Liver (tissue), 9 donors: Measurements from ENCODE around the gene PIEZO2. TPM values are rescaled to one million over a fixed set of nuclear protein-coding genes. Genes with fewer than 3 reads are reported as not detected.

Source experiments
- DNase-seq: peaks from one replicate; pipeline ENCODE4 v3.0.0-alpha.2; 2017; ENCODE audit warnings: low spot score
- H3K27ac ChIP-seq, 2 donors: one replicate each; pipeline ENCODE4 v1.7.0; 2013; ENCODE audit warnings: inconsistent platforms in 2 of 2, low read length in 2 of 2, control low read depth in 1 of 2, low read depth in 1 of 2, mild to moderate bottlenecking in 1 of 2
- H3K27me3 ChIP-seq, 4 donors: one replicate each; pipeline versions ENCODE4 v1.6.1 to v1.7.0; 2013; ENCODE audit warnings: low read length in 3 of 4, inconsistent platforms in 1 of 4, mild to moderate bottlenecking in 1 of 4, moderate library complexity in 1 of 4; ENCODE audit not compliant: control insufficient read depth in 4 of 4, insufficient read depth in 4 of 4
- H3K36me3 ChIP-seq, 4 donors: one replicate each; pipeline versions ENCODE4 v1.6.1 to v1.7.0; 2013; ENCODE audit warnings: low read length in 3 of 4, mild to moderate bottlenecking in 3 of 4, low read depth in 1 of 4, moderate library complexity in 1 of 4; ENCODE audit not compliant: control insufficient read depth in 4 of 4, insufficient read depth in 3 of 4
- H3K4me1 ChIP-seq, 4 donors: one replicate each; pipeline versions ENCODE4 v1.6.1 to v1.7.0; 2013; ENCODE audit warnings: low read length in 3 of 4, mild to moderate bottlenecking in 3 of 4, moderate library complexity in 1 of 4; ENCODE audit not compliant: control insufficient read depth in 4 of 4, insufficient read depth in 4 of 4
- H3K4me3 ChIP-seq, 3 donors: one replicate each; pipeline versions ENCODE4 v1.6.1 to v1.7.0; 2013; ENCODE audit warnings: low read length in 3 of 3, control low read depth in 1 of 3, low read depth in 1 of 3, mild to moderate bottlenecking in 1 of 3
- H3K9ac ChIP-seq, 2 donors: one replicate each; pipeline ENCODE4 v1.7.0; 2013; ENCODE audit warnings: low read length in 2 of 2, mild to moderate bottlenecking in 2 of 2, moderate library complexity in 2 of 2, control low read depth in 1 of 2, low read depth in 1 of 2
- H3K9me3 ChIP-seq, 4 donors: one replicate each; pipeline versions ENCODE4 v1.6.1 to v1.7.0; 2013; ENCODE audit warnings: low read length in 3 of 4; ENCODE audit not compliant: control insufficient read depth in 4 of 4
- CTCF ChIP-seq: fragments of 150-350 bp; IDR thresholded peaks from 2 replicates; pipeline ENCODE4 v1.5.1; 2017; ENCODE audit warnings: improper control_type of control experiment, low read depth, low read length; ENCODE audit not compliant: missing input control
- EGR1 ChIP-seq, 2 donors: IDR thresholded peaks; 2 replicates each; pipeline ENCODE4 v1.6.1; 2016 to 2018; ENCODE audit warnings: antibody characterized with exemption in 2 of 2, low read depth in 2 of 2
- FOXA1 ChIP-seq: IDR thresholded peaks from 2 replicates; pipeline ENCODE4 v1.6.1; 2016; ENCODE audit warnings: antibody characterized with exemption
- GABPA ChIP-seq, 2 donors: IDR thresholded peaks in 1 of 2; conservative IDR thresholded peaks in 1 of 2; 2 replicates each; pipeline ENCODE4 v1.6.1; 2016; ENCODE audit warnings: antibody characterized with exemption in 2 of 2, mild to moderate bottlenecking in 1 of 2, moderate library complexity in 1 of 2
- HNF4A ChIP-seq, 2 donors: conservative IDR thresholded peaks; 2 replicates each; pipeline ENCODE4 v1.6.1; 2016; ENCODE audit warnings: antibody characterized with exemption in 2 of 2, mild to moderate bottlenecking in 2 of 2
- HNF4G ChIP-seq: IDR thresholded peaks from 2 replicates; pipeline ENCODE4 v1.6.1; 2016; ENCODE audit warnings: antibody characterized with exemption
- JUND ChIP-seq, 2 donors: IDR thresholded peaks; 2 replicates each; pipeline ENCODE4 v1.6.1; 2016; ENCODE audit warnings: antibody characterized with exemption in 2 of 2
- NR2F2 ChIP-seq: IDR thresholded peaks from 2 replicates; pipeline ENCODE4 v1.6.1; 2016; ENCODE audit warnings: antibody characterized with exemption
- RAD21 ChIP-seq, 2 donors: IDR thresholded peaks; 2 replicates each; pipeline ENCODE4 v1.6.1; 2016; ENCODE audit warnings: antibody characterized with exemption in 2 of 2, mild to moderate bottlenecking in 2 of 2
- REST ChIP-seq: IDR thresholded peaks from 2 replicates; pipeline ENCODE4 v1.6.1; 2016; ENCODE audit warnings: antibody characterized with exemption, mild to moderate bottlenecking
- RXRA ChIP-seq, 2 donors: IDR thresholded peaks; 2 replicates each; pipeline ENCODE4 v1.6.1; 2017 to 2018; ENCODE audit warnings: antibody characterized with exemption in 2 of 2, mild to moderate bottlenecking in 1 of 2
- SP1 ChIP-seq: IDR thresholded peaks from 2 replicates; pipeline ENCODE4 v1.6.1; 2018; ENCODE audit warnings: antibody characterized with exemption, mild to moderate bottlenecking
- TAF1 ChIP-seq: conservative IDR thresholded peaks from 2 replicates; pipeline ENCODE4 v1.6.1; 2016; ENCODE audit warnings: antibody characterized with exemption, mild to moderate bottlenecking
- YY1 ChIP-seq: IDR thresholded peaks from 2 replicates; pipeline ENCODE4 v1.6.1; 2016; ENCODE audit warnings: antibody characterized with exemption, mild to moderate bottlenecking
- WGBS: extraction: QIAGEN DNeasy Blood & Tissue Kit; methylation state at CpG from one replicate; pipeline ENCODE4 v1.1.7; 2013; 5-methylcytosine and 5-hydroxymethylcytosine counted together
- polyA plus RNA-seq, 2 donors: library from polyadenylated mRNA; stranded (reverse) in 1 of 2; unstranded in 1 of 2; fragments of 200-250 nt in 1 of 2; fragments of >200 nt in 1 of 2; fragmentation: Nextera tagmentation in 1 of 2; extraction: Ambion mirVana in 1 of 2; gene quantifications; one replicate each; pipeline versions ENCODE4 v1.2.1 to v1.2.3, GENCODE V29; 2013 to 2015
- total RNA-seq, 2 donors: library from RNA; depleted of rRNA; stranded (reverse); fragments of >200 nt; gene quantifications; one replicate each; pipeline ENCODE4 v1.2.3, GENCODE V29; 2014
- TF ChIP-seq, protein P1 (sequence below): IDR thresholded peaks from 2 replicates; pipeline ENCODE4 v1.6.1; 2016; ENCODE audit warnings: antibody characterized with exemption
- TF ChIP-seq, protein P2 (sequence below): IDR thresholded peaks from 2 replicates; pipeline ENCODE4 v1.6.1; 2016; ENCODE audit warnings: antibody characterized with exemption
- TF ChIP-seq, protein P3 (sequence below): IDR thresholded peaks from 2 replicates; pipeline ENCODE4 v1.6.1; 2016; ENCODE audit warnings: antibody characterized with exemption
- donor health status: healthy.
- donor health status: healthy.
- donor health status: healthy.
- donor health status: healthy.
- donor health status: healthy.

The PIEZO2 gene
- total and polyA plus RNA-seq, 4 donors = 1.1 to 12.3 (median 4.8) TPM

DNA sequence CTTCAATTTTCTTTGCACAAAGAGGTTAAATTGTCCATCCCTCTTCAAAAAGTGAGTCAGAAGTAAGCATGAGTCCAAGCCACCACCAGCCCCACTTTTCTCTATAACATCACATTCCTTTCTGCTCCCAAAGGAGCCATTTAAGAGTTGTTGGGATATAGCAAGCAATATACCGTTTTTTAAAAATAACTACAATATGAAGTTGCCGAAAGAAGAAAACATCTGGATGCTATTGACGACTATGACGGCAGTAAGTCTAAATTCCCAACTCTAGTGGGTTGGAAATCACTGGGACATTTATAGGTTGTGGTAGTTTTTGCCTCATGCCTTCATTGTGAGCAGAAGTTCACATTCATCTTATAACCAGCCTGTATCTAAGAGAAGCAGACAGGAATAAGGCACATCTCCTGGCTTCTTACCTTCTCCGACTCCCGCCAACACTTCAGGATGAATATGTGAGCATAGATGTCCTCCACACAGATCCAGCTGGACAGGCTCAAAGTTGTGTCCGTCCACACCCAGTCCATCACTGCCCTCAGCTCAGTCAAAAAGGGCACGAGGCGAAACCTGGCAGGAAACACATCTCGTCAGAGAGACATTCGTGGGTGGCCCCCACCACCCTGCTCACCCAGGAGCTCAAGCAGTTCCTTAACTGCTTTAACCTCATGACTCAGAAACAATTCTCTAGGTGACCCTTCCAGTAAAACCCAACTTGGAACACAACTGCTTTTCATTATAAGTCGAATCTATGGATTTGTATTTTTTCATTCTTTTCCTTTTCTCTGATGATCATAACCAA is 459.9 kb downstream of the PIEZO2 start:
- H3K4me1 ChIP-seq = no peaks in the 10 kb centered on the region
- no peak overlapping the region for H3K27ac ChIP-seq
- no peak overlapping the region for H3K4me3 ChIP-seq
- DNase-seq = no peak
- H3K36me3 ChIP-seq = peaks cover 0 to 16% (median 3%) of the 10 kb centered on the region in 4 donors
- TF ChIP-seq REST = no peak
- TF ChIP-seq, protein P1, sequence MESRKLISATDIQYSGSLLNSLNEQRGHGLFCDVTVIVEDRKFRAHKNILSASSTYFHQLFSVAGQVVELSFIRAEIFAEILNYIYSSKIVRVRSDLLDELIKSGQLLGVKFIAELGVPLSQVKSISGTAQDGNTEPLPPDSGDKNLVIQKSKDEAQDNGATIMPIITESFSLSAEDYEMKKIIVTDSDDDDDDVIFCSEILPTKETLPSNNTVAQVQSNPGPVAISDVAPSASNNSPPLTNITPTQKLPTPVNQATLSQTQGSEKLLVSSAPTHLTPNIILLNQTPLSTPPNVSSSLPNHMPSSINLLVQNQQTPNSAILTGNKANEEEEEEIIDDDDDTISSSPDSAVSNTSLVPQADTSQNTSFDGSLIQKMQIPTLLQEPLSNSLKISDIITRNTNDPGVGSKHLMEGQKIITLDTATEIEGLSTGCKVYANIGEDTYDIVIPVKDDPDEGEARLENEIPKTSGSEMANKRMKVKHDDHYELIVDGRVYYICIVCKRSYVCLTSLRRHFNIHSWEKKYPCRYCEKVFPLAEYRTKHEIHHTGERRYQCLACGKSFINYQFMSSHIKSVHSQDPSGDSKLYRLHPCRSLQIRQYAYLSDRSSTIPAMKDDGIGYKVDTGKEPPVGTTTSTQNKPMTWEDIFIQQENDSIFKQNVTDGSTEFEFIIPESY = no peak
- TF ChIP-seq HNF4G = no peak
- TF ChIP-seq, protein P2, sequence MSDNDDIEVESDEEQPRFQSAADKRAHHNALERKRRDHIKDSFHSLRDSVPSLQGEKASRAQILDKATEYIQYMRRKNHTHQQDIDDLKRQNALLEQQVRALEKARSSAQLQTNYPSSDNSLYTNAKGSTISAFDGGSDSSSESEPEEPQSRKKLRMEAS = no peak
- no peak for TF ChIP-seq CTCF
- TF ChIP-seq HNF4A (conservative IDR thresholded peaks at IDR 0.05) = no peak
- TF ChIP-seq NR2F2 = no peak
- no peak for TF ChIP-seq JUND (IDR thresholded peaks at IDR 0.05)
- TF ChIP-seq TAF1 = no peak
- no peak for TF ChIP-seq GABPA (IDR thresholded peaks at IDR 0.05 in 1 of 2, conservative IDR thresholded peaks at IDR 0.05 in 1 of 2)
- TF ChIP-seq RAD21 (IDR thresholded peaks at IDR 0.05) = no peak
- no peak for TF ChIP-seq RXRA (IDR thresholded peaks at IDR 0.05)
- TF ChIP-seq YY1 = no peak
- no peak for TF ChIP-seq EGR1 (IDR thresholded peaks at IDR 0.05; ENCODE audit: low read depth in 2 of 2)
- no peak for TF ChIP-seq FOXA1
- TF ChIP-seq, protein P3, sequence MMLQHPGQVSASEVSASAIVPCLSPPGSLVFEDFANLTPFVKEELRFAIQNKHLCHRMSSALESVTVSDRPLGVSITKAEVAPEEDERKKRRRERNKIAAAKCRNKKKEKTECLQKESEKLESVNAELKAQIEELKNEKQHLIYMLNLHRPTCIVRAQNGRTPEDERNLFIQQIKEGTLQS = no peak
- no peak for TF ChIP-seq SP1
- 87% methylated on average over 12 of the region's 12 CpGs for WGBS
- no peaks in the 10 kb centered on the region for H3K27me3 ChIP-seq
- no peak overlapping the region for H3K9ac ChIP-seq
- no peaks in the 10 kb centered on the region for H3K9me3 ChIP-seq
